GM21576 (cell line): ENCODE data around the gene PYGO2.

Experiments used
- ATAC-seq: cut with Tn5 transposase; IDR thresholded peaks from one replicate; pipeline ENCODE4 v1.9.1; 2021; ENCODE audit warnings: mild to moderate bottlenecking, moderate library complexity; ENCODE audit not compliant: unreplicated experiment

Gene PYGO2

DNA sequence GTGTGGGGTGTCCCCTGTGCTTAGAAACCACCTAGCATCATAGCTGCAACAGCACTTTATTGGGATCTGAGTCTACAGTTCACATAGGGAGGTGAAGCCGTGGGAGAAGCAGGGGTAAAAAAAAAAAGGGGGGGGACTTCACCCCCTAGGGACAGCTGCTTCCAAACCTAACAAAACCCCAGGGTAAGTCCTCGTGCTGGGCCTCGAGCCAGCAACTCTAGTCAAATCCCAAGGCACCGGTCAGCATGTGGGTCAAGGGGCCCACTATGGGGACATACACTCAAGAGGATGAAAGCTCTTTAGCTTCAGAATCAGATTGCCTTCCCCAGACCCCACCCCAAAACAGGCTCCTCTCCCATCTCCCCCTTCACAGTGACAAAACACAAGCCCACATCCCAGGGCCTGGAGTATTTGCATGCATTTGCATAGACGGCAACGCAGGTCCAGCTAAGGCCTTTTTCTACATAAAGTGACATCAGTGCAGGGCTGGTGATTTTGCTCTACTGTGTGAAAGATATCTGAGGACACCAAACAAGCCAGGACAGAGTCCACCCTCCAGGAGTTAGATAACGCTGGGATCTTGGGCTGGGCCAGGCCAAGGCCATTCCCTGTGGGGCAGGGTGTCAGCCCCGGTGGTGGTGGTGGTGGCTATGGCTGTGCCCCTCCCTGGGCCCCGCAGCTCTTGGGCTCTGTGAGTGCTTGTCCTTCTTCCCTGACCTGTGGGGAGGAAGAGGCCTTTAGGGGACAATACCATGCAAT, 17.0 kb downstream of the PYGO2 start:
- no peak for ATAC-seq

DNA sequence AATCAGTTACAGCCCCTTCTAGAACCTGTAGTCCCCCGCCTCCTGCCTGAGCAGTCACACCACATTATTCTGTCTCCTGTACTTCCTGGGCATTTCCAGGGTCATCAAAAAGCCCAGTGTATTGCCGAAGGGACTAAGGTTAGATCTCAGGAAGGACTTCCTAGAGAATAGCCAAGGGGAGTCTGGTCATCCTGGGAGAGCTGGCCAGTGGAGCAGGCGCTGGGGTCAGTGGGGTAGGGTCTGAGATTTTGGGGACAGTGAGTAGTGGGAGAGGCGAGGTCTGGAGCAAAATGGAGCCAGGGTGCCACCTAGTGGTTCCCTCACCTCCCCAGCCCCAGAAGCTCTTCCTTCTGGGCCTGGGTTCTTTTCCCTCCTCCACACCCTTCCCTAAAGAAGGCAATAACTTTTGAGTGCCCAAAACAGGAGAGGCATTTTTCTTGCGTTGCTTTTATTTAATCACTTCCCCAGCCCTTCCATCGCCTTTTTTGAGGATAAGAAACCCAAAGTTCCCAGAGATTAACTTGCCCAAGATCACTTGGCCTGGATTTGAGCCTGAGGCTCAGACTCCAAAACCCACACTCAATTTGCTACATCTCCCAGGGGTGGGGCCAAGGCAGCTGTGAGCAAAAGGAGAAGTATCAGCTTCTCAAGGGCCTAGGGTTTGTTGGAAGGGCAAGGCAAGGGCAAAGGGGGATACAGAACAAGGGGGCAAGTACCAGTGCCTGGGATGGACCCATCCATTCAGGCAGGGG, 17.8 kb downstream of the PYGO2 start:
- no peak for ATAC-seq

DNA sequence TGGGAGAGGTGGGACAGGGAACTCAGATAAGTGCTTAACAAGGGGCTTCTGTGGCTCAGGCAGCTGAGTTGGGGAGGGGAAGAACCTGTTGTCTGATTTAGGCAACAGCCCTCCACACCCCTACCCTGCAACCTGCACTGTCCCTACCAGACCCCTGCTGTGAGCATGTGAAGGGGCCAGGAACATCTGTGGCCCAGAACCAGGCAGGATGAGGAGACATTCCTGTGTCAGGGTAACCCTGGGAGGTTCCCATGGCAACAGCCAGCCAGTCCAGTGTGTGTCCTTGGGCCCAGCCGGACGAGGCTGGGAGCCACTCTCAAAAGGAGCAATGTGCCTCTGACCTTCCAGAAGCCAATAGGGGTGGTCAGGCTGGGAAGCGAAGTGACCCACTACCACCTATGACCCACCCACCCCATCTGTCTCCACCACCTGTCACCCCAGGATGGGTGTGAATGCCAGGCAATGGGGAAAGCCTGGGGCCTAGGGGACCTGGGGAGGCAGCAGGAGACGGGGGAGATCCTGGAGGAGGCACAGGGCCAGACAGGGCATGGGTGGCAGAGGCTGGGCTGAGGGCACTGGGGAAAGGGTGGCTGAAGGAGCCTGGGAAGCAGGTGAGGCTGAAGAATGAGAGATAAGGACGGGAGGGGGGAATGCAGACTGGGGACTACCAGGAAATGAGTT, 20.1 kb downstream of the PYGO2 start:
- ATAC-seq = no peak

DNA sequence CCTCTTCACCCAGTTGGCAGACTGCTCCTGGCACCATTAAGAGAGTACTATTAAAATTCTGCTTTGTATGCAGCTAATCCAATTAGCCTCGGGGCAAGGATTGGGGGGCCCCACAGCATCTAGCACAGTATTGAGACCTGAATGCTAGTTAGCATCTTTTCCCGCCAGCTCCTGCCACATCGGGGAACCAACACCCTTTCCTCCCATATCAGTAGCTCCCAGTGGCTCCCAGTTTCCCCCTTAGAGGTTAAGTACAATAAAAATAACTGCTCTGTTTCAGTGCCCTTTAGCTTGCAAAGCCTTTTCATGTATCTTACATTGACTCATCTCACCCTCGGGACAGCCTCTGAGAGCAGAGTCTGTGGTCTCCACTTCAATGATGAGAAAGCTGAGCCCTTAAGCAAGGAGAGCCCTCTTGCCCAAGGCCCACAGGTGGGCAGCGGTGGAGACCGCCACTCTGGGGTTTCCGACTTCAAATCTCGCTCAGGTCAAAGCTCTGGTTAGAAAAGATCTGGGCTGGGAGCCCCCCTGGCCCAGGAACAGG, 20.9 kb downstream of the PYGO2 start:
- no peak for ATAC-seq

DNA sequence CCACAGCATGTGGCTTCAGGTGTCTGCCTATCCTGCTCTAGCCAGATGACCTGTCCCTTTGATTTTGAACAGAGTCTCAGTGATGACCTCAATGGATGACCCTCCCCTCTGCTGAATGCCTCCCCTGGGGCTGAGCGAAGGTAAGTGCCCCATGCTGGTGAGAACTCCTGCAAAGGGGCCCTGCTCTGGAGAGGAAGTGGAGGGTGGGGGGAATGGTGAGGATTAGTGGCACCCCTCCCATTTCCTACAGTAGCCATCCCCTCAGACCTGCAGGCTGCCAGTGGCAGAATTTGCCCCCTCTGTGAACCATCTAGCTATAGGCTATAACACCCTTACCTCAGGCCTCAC, 21.4 kb downstream of the PYGO2 start:
- no peak for ATAC-seq

DNA sequence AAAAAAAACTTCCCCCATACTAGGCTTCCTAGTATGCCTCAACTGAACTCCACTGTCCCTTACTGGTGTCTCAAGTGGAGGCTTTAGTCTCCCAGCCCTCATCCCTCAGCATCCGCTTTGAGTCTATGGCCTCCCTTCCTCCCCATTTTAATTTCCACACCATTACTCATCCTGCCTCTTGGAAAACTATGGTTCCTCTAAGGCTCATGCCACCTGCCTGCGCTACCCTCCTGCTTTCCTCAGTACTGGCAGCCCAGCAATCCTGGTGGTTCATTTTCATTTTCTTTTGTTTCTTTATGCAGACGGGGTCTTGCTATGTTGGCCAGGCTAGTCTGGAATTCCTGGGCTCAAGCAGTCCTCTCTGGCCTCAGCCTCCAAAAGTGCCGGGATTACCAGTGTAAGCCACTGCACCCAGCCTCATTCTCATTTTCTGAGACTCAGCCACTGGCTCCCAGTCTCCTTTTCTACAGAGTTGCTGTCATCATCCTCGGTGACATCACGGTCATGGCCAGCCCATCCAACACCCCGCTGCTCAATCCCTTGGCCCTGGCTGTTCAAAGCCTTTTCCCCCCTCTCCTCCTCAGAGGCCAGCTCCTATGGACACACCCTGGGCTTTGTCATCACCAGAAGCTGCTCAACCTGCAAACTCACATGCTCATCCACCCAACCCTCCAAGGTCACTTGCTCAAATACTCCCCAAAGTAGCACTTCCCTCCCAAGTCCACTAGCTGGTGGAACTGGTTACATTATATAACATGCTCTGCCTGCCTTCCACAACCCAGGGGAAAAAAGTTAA, 22.8 kb downstream of the PYGO2 start:
- ATAC-seq = no peak

DNA sequence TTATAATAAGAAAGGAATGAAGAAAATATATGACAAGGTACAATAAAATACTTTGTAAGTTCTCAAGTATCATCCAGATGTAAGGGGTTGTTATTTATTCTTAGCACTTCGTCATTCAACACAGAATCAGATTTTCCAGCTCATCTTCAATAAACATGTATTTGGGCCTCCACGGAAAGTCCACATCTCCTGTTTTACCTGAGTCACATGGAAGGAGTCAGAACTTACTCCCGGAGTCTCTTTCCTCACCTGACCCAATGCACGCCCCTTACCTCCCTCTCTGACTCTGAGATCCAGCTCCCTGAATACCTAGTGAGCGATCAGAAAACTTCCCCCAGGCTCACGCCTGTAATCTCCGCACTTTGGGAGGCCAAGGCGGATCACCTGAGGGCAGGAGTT, 23.6 kb downstream of the PYGO2 start:
- no peak for ATAC-seq

DNA sequence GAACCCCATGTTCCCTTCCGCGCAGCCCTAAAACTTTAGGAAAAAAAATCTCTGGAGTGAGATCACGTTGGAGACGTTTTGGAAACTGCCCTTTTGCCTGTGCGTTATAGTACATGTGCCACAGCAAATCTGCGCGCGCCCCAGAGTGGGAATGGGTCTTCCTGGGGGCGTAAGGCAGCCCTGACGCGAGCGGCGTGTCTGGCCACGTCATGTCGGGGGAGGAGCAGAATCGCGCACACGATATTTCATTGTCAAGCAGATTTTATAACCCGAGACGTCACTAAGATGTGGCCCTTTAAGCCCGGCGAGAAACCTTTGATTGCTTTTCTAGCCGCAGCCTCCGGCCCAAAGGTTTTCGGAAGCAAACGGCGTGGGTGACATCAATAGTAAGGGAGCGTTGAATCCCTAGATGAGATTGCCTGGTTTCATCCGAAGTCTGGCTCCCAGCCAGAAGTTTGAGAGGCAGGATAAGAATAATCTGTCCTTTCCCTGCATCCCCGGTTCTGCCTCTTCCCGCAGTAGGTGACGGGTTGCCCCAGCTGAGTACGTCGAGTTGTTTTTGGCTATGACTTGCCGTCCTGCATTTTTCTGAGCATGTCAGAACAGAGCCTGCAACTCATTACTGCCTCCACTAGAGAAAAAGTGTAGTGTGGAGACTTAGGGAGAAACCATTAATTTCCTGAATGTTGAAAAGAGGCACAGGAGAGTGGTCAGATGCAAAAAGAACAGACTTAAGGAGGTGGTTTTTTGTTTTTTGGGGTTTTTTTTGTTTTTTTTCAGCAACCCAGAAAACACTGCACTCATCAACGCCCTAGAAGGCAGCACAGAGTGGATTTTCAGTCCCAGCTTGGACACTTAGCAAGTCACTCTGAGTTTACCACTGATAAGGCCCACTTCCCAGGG, 24.2 kb downstream of the PYGO2 start:
- ATAC-seq = peak; percentile 56

DNA sequence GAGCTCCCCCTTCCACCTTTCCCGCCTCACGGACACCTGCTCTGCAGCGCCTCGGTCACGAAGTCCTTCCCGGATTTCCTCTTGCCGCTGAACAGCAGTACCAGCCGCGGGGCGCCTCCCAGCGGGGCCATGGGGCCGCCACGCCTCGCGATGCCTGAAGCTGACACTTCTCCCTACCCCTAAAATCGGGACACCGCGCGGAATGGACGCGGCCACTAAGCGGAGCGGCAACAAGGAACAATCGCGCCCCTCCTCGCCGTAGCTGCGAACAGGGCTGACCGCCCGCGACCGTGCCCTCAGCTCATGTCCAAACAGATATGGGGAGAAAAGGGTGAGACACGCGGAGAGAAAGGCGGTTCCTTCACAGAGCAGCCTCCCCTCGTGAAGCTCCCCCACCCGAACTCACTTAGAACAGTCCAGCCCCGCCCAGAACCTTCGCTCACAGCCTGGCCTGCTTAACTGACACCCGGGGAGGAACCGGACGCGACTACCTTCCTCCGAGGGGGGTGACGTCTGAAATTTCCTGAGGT, 25.0 kb downstream of the PYGO2 start, which contains the start of gene PMVK:
Gene PMVK, minus strand, starts transcription at position 165 of the 530 bp plus-strand sequence. Its CDS starts 34 bp downstream, at position 131.
- peak; percentile 68 for ATAC-seq

DNA sequence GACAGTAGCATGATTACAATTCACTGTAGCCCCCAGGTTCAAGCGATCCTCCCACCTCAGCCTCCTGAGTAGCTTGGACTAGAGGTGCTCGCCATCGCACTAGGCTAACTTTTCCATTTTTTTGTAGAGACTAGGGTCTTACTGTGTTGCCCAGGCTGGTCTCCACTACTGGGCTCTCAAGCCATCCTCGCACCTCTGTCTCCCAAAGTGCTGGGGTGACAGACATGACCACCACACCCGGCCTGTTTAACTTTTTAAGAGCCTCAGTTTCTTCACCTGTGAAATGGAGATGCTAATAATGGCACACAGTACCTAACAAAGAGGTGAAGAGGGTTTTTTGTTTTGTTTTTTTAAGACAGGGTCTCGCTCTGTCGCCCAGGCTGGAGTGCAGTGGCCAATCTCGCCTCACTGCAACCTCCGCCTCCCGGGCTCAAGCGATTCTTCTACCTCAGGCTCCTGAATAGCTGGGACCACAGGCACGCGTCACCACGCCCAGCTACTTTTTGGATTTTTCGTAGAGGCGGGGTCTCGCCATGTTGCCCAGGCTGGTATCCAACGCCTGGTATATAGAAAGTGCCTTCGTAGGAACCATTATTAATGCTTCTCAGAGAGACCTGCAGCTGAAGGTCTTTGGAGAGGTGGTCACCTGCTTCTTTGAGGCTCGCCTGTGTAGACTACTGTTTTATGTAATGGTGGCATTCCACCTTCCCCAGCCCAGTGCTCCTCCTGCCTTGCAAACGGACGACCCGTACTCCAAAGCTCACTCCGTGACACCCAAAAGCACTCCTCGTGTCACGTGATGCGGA, 25.6 kb downstream of the PYGO2 start:
- ATAC-seq = no peak

DNA sequence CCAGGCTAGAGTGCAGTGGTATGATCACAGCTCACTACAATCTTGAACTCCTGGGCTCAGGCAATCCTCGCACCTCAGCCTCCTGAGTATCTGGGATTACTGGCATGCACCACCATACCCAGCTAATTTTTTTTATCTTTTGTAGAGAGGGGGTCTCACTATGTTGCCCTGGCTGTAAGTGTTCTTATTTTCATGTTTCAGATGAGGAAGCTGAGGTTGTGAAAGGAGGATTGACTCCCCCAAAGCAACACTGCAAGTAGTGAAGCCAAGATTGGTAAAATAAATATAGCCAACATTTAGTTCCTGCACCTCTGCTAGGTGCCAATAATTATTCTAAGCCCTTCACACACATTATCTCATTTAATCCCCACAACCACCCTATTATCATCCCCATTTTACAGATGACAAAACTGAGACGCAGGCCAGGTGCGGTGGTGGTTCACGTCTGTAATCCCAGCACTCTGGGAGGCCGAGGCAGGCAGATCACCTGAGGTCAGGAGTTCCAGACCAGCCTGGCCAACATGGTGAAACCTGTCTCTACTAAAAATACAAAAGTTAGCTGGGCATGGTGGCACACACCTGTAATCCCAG, 27.1 kb downstream of the PYGO2 start:
- ATAC-seq = no peak

DNA sequence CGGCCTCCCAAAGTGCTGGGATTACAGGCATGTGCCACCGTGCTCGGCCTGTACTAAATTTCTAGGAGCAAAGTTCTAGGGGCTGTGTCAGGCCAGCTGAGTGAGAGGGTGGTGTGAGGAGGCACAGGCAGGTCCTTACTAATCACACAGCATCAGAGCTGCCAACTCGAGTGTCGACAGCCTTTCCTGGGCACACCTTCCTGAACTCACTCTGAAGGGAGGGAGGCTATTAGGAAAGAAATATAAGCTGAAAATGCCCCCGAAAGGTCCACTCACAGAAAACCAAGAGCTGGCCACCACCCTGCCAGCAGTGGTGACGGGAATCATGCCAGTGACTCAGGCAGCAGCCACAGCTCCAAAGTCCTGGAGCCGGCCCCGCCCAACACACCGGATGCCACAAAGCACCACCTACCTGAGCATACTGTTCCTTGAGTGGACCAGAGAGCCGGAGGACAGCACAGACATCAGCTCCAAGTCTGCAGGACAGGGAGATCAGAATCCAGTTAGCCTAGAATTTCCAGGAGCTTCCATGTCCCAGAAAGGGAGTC, 29.6 kb downstream of the PYGO2 start:
- ATAC-seq = no peak

DNA sequence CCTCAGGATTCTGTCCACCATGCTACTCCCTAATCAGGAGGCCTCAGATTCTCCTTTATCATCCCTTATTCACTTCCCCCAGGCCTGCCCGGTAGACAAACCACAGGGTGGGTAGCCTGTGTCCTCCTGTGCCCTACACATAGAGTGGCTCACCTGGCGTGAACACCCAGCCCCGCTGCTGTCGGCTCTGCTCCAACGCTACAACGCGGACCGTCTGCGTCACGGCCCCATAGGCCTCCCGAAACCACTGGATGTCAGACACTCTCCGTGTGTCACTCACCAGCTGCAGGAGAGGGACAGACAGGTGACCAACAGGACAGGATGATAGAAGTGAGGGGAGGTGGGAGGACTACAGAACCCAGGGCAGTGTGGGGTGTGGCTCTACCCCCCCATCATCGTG, 35.4 kb downstream of the PYGO2 start:
- no peak for ATAC-seq

DNA sequence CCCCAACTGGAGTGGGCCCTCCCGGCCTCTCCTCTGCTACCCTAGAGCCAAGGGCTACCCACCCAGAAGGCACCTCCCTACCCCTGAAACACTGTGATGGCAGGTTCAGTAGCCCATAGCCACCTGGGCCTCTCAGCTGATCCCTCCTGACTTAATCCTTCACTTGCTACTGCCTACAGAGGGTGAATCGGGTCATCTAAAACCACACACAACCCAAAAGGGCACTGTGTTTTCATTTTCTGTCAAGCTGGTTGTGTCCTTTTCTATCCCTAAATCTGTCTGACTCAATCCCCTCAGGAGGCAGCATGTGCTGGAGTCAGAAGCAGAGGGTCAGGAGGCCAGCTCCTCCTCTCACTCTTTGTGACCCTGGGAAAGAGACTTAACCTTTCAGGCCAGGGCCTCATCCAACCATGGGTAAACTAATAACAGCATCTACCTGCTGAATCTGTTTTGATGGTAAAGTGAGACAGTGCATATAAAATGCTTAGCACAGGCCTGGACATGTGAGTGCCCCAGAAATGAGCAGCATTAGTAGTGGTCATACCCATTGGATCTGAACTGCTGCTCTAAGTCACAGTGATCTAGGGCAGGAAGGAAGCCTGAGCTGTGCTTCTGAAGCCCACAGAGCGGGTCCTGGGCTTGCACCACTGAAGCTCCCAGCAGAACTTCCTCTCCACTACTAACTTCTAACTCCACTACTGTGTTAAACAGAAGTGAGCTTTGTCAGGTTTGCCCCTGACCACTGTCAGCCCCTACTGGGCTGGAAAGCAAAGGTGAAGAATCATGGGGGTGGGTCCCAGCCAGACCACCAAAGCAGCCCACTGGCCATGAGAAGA, 36.0 kb downstream of the PYGO2 start:
- no peak for ATAC-seq

DNA sequence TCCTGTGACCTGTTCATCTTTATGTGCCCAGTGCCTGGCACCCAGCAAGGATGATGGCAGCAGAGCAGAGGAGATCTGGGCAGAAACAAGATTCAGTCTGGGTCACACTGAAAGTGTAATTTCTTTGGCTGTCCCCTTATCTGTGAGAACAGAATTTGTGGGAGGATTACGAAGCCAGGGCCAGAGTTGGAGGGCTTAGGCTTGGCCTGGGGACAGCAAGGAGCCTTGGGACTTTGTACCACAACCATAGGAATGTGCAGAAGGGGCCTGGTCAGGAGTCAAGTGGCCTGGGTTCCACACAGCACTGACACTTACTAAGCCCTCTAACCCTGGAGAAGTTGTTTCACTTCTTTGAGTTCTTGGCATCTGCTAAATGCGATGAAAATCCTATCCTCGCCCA, 37.9 kb downstream of the PYGO2 start:
- no peak for ATAC-seq

DNA sequence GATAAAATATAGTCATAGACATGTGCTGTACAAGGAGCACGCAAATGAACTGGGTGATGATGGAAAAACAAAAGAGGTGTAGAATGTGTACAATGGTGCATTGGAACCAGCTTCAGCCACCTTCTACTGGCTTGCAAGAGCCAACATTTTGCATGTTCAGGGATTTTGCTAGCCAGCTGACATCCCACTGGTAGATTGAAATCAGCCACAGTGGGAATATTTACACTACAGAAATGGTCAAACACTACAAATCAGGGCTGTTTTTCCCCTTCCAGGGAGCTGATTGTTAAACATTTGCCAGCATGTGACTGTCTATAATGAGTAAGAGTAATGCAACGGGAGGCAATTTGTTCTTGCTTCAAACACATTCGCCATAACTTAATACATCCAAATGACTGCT, 48.3 kb downstream of the PYGO2 start:
- no peak for ATAC-seq

DNA sequence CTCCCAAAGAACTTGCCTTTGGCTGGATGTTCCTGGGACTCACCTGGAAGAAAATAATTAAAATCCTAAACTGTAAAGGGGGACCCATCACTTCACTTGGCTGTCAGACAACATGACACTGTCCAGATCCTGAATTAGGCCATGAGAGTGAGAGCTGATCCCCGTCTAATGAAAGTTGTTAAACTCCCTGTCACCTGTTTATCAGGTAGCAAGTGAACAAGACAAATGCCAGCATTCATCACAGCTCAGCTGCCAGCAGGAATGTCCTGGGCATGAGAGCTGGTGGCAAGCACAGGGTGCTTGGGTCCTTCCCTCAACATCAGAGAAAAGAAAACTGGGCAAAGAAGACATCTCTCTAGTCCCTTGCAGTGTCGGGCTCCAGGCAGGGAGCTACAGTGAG, 48.8 kb downstream of the PYGO2 start:
- no peak for ATAC-seq
